Breast epithelium (tissue), 3 donors: ENCODE results near the gene LPO.

Source experiments
- CTCF ChIP-seq, 3 donors: fragments of 450-650 bp; IDR thresholded peaks; one replicate each; pipeline ENCODE4 v1.5.1; 2016 to 2017; ENCODE audit warnings: antibody characterized with exemption in 3 of 3, mild to moderate bottlenecking in 3 of 3, moderate library complexity in 3 of 3
- POLR2A ChIP-seq: fragments of 450-650 bp; IDR thresholded peaks from one replicate; pipeline ENCODE4 v1.6.1; 2016; ENCODE audit warnings: antibody characterized with exemption, mild to moderate bottlenecking, moderate library complexity
- POLR2AphosphoS5 ChIP-seq, 3 donors: sonication (generic); formaldehyde crosslinking; IDR thresholded peaks; one replicate each; pipeline ENCODE4 v1.6.1; 2017; ENCODE audit warnings: antibody characterized with exemption in 3 of 3

GRCh38 chr17:58314706-58315015, 76.3 kb downstream of the LPO start:
- TF ChIP-seq CTCF (IDR thresholded peaks at IDR 0.05) (no peak), POLR2A (no peak), POLR2AphosphoS5 (IDR thresholded peaks at IDR 0.05) (no peak)
